ENCODE data around the gene DYNLL2.
"Not testable (repeated sequence)": the region's sequence is repeated elsewhere in the genome, so short reads cannot be mapped to it uniquely, and the experiment has no call there.

The DYNLL2 gene

DNA sequence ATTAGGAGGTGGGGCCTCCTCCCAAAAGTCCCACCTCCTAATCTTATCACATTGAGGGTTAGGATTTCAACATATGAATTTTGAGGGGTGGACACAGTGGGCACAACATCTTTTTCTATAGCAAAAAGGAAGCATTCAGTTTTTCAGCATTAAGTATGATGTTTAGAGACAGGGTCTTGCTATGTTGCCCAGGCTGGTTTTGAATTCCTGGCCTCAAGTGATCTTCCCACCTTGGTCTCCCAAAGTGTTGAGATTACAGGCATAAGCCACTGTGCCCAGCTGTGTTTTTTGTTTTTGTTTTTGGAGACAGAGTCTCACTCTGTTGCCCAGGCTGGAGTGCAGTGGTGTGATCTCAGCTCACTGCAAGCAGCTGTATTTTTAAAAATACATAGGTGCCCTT lies 18.7 kb downstream of the DYNLL2 start:
- not testable (repeated sequence) for DNase-seq (ENCODE audit: low read depth in 2 of 2)

DNA sequence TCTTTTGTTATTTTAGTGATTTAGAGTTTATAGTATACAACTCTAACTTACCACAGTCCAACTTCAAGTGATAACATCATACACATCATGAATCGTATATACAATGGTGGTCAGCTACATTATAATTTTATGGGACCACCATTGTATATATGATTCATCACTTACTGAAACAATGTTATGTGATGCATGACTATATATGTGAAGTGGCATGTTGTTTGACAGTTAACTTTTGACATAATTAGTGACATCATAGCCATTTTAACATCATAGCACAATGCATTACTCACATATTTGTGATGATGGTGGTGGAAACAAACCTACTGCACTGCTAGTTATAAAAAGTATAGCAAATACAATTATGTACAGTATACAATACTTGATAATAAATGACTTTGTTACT lies 21.9 kb downstream of the DYNLL2 start:
- DNase-seq (ENCODE audit: low read depth in 2 of 2) = no peak

DNA sequence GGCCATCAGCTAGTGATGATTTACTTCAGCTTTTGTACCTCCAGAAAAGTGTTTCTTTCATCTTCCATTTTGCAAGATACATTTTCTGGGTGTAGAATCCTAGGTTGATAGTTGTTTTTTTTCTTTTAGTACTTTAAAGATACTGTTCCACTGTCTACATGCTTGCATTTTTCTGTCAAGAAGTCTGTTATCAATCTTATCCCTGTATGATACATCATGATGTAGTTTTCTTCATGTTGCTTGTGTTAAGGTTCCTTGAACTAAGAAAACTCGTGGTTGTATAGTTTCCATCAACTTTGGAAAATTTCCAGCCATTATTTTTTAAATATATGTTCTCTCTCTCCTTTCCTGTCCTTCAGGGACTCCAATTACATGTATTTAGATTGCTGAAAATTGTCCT lies 24.1 kb downstream of the DYNLL2 start:
- DNase-seq (ENCODE audit: low read depth in 2 of 2) = no peak

DNA sequence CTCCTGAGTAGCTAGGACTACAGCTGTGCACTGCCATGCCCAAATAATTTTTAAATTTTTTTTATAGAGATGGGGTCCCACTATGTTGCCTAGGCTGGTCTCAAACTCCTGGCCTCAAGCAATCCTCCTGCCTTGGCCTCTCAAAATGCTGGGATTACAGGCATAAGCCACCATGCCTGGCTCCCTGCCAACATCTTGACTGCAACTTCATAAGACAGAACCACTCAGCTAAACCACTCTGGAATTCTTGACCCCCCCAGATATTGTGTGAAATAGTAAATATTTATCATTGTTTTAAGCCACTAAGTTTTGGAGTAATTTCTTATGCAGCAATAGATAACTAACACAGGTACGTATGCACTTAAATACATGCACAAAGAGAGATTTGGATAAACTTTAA lies 26.0 kb downstream of the DYNLL2 start:
- DNase-seq (ENCODE audit: low read depth in 2 of 2) = no peak

DNA sequence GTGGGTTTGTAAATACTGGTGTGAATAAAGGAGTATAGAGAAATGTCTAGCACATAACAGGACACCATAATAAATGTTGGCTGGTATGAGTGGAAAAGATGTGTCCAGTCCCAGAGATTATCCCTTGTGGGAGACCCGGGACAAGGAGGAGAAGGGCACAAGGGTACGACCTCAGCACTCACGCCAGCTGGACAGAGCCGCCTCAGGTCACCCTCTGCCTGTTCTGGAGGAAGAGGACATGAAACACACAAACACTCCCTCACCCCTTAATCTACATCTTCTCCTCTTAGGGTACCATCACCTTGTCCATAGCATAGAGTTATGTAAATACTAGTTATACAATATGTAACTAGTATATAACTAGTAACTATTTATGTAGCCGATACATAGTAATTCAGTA lies 26.8 kb downstream of the DYNLL2 start:
- no peak for DNase-seq (ENCODE audit: low read depth in 2 of 2)

DNA sequence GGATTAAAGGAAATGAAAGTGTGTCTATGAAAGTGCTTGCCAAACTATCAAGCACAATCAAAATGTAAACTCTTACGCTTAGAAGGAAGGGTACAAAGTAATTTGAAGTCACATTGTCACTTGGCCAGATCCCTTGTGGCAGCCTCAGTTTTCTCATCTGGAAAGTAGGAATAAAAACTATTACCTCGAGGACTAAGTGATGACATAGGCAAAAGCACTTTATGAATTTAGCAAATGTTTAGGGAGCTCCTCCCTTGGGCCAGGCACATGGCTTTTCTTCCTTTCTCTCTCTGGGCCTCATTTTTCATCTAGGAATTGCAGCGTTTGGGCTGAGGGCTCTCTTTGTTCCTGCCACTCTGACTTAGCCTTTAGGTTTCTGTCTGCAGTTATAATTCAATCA lies 28.5 kb downstream of the DYNLL2 start:
- no peak for DNase-seq (ENCODE audit: low read depth in 2 of 2)

DNA sequence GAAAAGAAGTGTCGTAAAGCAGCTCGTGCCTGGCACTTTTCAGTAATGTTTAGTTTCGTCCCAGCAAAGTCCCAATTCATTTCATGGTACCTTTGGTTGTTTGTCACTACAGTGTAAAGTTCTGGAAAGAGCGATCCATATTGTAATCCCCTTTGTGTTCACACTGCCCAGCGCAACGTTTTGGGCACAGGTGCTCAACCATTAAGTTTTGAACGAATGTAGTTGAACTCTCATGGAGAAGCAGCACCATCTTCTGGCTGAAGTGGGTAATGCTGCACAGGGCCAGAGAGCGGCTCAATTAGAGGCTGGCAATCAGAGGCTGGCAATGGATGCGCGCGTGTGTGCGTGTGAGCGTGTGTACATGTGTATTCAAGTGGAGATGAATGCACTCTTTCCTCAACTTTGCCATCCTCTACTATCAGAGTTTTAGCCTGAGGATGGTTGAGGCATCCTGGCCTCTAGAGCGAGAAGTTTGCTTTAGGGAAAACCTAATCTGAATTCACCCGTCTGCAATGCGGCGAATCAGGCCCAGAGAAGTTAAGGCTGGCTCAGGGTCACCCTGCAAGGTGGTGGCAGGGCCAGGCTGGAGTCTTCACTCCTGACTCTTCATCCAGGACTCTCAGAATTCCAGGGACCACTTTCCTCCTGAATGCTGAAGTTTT lies 29.9 kb downstream of the DYNLL2 start:
- DNase-seq (ENCODE audit: low read depth in 2 of 2) = peak; percentile 64 to 89

DNA sequence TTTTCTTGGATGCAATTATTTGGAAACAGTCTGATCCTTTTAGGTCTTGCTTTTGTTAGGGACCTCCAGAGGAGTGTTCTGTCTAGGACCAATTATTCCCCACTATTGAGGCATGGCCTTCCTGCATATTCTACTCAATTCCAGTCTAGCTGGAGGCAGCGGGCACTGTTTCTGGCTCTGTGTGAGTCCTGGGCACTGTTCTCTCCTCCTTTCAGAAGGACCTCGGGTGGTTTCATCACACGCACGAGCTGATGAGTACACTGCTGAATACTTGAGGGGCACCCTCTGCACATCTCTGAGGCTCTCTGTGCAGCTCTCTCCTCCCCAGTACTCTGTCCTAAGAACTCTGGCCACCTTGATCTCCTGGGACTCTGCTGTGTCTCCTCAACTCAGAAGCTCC lies 30.7 kb downstream of the DYNLL2 start:
- no peak for DNase-seq (ENCODE audit: low read depth in 2 of 2)

DNA sequence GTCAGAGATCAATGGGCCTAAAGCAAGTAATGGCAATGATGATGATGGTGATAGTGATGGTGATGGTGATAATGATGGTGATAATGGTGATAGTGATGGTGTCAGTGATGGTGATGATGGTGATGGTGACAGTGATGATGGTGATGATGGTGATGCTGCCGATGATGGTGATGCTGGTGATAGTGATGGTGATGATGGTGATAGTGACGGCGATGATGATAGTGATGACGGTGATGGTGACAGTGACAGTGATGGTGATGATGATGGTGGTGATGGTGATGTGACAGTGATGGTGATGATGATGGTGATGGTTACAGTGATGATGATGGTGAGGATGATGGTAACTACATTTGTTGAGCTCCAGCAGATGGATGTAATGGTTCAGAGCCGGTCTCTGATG lies 34.2 kb downstream of the DYNLL2 start:
- no peak for DNase-seq (ENCODE audit: low read depth in 2 of 2)

DNA sequence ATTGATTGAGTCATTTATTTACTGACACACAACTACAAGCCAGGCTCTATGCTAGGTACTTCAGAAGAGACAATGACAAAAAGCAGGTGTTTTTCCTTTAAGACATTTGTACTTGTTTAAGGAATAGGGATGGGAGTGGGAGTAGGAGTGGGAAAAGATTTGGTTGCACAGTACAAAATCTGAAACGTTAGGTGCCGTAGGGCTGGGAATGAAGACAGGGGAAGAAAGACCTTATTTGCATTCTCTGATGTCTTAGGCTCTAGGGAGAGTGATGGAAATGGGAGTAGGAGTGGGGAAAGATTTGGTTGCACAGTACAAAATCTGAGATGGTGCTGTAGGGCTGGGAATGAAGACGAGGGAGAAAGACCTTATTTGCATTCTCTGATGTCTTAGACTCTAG lies 36.3 kb downstream of the DYNLL2 start:
- no peak for DNase-seq (ENCODE audit: low read depth in 2 of 2)

DNA sequence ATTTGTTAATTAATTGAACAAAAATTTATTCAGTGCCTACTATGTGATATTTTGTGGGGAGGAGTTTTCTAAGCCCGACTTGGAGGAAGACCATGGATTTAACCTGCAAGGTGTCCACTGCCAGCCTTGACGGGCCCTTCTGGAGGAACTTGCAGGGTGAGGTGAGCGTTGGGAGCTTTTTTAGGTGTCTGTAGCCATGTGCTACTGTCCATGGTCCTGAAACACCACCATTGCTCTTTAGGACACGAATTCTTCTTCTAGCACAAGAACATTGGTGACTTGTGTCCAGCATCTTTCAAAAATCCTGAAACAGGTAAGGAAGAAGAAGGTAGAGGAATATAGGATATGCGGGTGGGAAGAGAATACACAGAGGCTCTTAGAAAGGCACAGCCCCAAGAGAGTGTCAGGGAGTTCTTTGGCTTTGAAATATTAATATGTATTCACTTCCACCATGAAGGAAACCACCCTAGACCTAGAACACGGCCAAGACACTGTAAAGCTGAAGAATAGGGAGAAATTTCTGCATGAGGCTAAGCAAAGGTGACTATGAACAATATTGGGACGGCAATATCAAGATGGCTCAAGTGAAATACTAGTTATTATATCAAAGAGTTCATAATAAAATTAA lies 37.1 kb downstream of the DYNLL2 start:
- peak in 1 of 2 experiments; percentile 10 for DNase-seq (ENCODE audit: low read depth in 2 of 2)

DNA sequence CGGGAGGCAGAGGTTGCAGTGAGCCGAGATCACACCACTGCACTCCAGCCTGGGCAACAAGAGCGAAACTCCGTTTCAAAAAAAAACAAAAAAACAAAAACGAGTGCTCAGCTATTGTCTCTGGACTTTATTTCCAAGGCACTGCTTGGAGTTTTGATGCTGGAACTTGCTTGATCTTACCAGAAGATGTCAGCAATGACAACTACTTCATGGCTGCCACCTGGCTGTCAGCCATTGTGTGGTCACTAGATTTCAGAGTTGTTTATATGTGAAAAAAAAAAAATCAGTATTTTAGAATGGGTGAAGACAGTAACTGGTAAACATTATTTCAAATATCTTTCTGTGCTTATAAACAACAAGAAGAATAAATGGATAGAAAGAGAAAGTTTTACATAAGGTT lies 38.7 kb downstream of the DYNLL2 start:
- no peak for DNase-seq (ENCODE audit: low read depth in 2 of 2)

DNA sequence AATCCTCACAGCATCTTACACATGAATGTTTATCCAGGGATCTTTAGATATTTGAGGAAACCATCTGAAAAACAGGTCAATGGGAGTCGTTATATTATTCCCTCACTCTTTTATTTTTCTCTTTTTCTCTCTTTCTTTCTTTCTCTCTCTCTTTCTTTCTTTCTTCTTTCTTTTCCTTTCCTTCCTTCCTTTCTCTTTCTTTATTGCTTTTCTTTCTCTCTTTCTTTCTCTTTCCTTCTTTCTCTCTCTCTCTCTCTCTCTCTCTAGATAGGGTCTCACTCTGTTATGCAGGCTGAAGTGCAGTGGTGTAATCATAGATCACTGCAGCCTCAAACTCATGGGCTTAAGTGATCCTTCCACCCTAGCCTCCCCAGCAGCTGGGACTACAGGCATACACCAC lies 44.6 kb downstream of the DYNLL2 start:
- no peak for DNase-seq (ENCODE audit: low read depth in 2 of 2)

DNA sequence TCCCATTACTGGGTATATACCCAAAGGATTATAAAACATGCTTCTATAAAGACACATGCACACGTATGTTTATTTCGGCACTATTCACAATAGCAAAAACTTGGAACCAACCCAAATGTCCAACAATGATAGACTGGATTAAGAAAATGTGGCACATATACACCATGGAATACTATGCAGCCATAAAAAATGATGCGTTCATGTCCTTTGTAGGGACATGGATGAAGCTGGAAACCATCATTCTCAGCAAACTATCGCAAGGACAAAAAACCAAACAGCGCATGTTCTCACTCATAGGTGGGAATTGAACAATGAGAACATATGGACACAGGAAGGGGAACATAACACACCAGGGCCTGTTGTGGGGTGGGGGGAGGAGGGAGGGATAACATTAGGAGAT lies 49.5 kb downstream of the DYNLL2 start:
- not testable (repeated sequence) for DNase-seq (ENCODE audit: low read depth in 2 of 2)

DNA sequence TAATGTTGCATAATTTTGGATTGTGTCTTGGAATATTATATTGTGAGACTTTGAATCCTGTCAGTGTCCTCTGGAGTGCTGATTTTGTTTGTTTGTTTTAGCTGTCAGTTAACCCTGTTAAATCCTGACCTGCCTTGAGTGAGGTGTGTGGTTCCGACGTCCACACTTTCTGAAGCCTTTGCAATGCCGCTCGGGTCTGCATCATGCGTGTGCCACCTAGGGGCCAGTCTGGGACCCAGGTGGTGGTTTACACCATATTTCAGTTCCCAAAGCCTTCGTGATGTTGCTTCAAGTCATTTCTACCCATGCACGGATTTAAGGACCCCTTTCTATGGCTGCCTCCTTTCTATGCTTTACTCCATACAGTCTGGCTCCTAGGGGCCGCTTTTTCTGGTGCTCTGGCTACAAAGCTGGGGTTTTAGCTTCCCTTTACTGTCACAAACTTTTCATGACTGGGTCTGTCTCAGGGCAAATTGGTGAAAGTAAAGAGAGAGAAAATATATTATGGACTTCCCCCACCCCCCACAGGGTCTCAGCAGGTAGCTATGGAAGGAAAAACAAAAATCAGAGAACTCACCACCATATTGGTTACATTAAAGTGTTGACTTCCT lies 53.6 kb downstream of the DYNLL2 start:
- no peak for DNase-seq (ENCODE audit: low read depth in 2 of 2)

DNA sequence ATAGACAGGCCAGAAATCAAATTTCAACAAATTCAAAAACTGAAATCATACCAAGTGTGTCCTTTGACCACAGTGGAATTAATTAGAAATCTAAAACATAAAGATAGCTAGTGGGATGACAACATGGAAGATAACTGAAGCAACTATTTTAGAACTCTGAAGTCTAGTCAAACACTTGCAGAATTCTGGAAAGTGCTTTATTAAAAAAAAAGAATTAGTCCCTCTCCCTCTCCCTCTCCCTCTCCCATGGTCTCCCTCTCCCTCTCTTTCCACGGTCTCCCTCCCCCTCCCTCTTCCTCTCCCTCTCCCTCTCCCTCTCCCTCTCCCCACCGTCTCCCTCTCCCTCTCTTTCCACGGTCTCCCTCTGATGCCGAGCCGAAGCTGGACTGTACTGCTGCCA lies 58.3 kb downstream of the DYNLL2 start:
- DNase-seq (ENCODE audit: low read depth in 2 of 2) = no peak

DNA sequence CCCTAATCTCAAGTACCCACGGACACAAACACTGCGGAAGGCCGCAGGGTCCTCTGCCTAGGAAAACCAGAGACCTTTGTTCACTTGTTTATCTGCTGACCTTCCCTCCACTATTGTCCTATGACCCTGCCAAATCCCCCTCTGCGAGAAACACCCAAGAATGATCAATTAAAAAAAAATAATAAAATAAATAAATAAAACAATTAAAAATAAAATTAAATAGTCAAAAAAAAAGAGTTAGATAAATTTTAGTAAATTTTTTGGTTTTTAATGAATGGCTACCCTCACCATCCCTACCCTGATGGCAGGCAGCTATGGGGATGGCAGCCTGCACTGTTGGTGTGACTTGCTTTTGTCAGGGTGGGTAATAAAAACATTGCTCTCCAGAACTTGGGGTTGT lies 60.1 kb downstream of the DYNLL2 start:
- DNase-seq (ENCODE audit: low read depth in 2 of 2) = not testable (repeated sequence)

DNA sequence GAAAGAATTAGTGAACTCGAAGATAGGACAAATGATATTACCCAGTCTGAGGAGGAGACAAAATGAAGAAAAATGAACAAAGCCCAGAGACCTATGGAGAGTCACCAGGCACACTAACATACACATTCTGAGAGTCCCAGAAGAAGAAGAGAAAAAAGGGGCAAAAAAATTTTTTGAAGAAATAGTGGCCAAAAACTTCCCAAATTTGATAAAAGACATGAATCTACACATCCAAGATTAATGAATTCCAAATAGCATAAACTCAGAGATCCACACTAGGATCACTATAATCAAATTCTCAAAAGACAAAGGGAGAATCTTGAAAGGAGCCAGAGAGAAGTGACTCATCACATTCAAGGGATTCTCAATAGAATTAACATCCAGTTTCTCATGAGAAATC lies 61.6 kb downstream of the DYNLL2 start:
- DNase-seq (ENCODE audit: low read depth in 2 of 2) = no peak
